ENCODE data around the gene DRC1.
A peak's percentile ranks its signal among the peaks of the same experiment; 100 is the strongest.

The DRC1 gene

GRCh38 chr2:26400723-26401122 lies 997 bp upstream of the DRC1 start:
- no peak for DNase-seq

GRCh38 chr2:26407526-26407925 lies 5.8 kb downstream of the DRC1 start:
- no peak for DNase-seq

GRCh38 chr2:26409785-26410184 lies 8.1 kb downstream of the DRC1 start:
- no peak for DNase-seq

- DNase-seq = no peak
These were observed 9.1 kb downstream of the DRC1 start for GRCh38 chr2:26410764-26411243.

- DNase-seq = no peak
These were observed 9.7 kb downstream of the DRC1 start for GRCh38 chr2:26411419-26411818.

- peak; percentile 77 for DNase-seq
These were observed 10.5 kb downstream of the DRC1 start for GRCh38 chr2:26412091-26412673.

- DNase-seq = no peak
These were observed 12.6 kb downstream of the DRC1 start for GRCh38 chr2:26414311-26414710.

GRCh38 chr2:26421961-26422360 lies 20.2 kb downstream of the DRC1 start:
- DNase-seq = no peak

GRCh38 chr2:26422947-26423629 lies 21.4 kb downstream of the DRC1 start:
- no peak for DNase-seq

- no peak for DNase-seq
These were observed 22.0 kb downstream of the DRC1 start for GRCh38 chr2:26423750-26424149.

GRCh38 chr2:26424221-26424620 lies 22.5 kb downstream of the DRC1 start:
- DNase-seq = no peak

- DNase-seq = no peak
These were observed 27.1 kb downstream of the DRC1 start for GRCh38 chr2:26428846-26429245.

GRCh38 chr2:26429779-26430578 lies 28.3 kb downstream of the DRC1 start:
- no peak for DNase-seq

- no peak for DNase-seq
These were observed 29.1 kb downstream of the DRC1 start for GRCh38 chr2:26430826-26431225.

GRCh38 chr2:26432363-26432762 lies 30.6 kb downstream of the DRC1 start:
- no peak for DNase-seq

GRCh38 chr2:26432859-26433258 lies 31.1 kb downstream of the DRC1 start:
- DNase-seq = no peak

GRCh38 chr2:26435106-26435505 lies 33.4 kb downstream of the DRC1 start:
- DNase-seq = no peak

- DNase-seq = no peak
These were observed 36.8 kb downstream of the DRC1 start for GRCh38 chr2:26438526-26438925.

- DNase-seq = no peak
These were observed 37.2 kb downstream of the DRC1 start for GRCh38 chr2:26438926-26439325.

GRCh38 chr2:26442301-26442700 lies 40.6 kb downstream of the DRC1 start:
- DNase-seq = no peak

- DNase-seq = no peak
These were observed 41.0 kb downstream of the DRC1 start for GRCh38 chr2:26442707-26443106.

GRCh38 chr2:26444236-26444635 lies 42.5 kb downstream of the DRC1 start:
- DNase-seq = no peak

- no peak for DNase-seq
These were observed 46.9 kb downstream of the DRC1 start for GRCh38 chr2:26448651-26449050.

Measured in hematopoietic multipotent progenitor cell treated with erythropoietin and hydrocortisone succinate and interleukin-3 and kit ligand, for 8 days (in vitro differentiated cells).